Dendritic cell treated with granulocyte-macrophage colony-stimulating factor and Interleukin-4, amounts not matched to agents 40 ng/mL and 50 ng/mL, for 4 days (primary cell): ENCODE data around the gene NUDT22.
A peak's percentile ranks its signal among the peaks of the same experiment; 100 is the strongest.

Experiments used
- H3K27ac Mint-ChIP-seq: one replicate; pipeline ENCODE4 v1.8.0; 2022; ENCODE audit warnings: mild to moderate bottlenecking, mixed read lengths
- H3K27me3 Mint-ChIP-seq: one replicate; pipeline ENCODE4 v1.8.0; 2022; ENCODE audit warnings: mild to moderate bottlenecking, mixed read lengths
- H3K36me3 Mint-ChIP-seq: one replicate; pipeline ENCODE4 v1.8.0; 2022; ENCODE audit warnings: low read depth, mixed read lengths
- H3K4me1 Mint-ChIP-seq: one replicate; pipeline ENCODE4 v1.8.0; 2022; ENCODE audit warnings: low read depth, mixed read lengths
- H3K4me3 Mint-ChIP-seq: one replicate; pipeline ENCODE4 v1.8.0; 2022; ENCODE audit warnings: mild to moderate bottlenecking, moderate library complexity, mixed read lengths
- H3K9me3 Mint-ChIP-seq: one replicate; pipeline ENCODE4 v1.8.0; 2022; ENCODE audit warnings: mixed read lengths
- intact Hi-C: fragments of 100-400 bp; cut with micrococcal nuclease; formaldehyde crosslinking; loops from one replicate; pipeline ENCODE4 v1.15.0; 2022

Gene NUDT22

GRCh38 chr11:64247729-64248531 lies 21.9 kb downstream of the NUDT22 start:
- H3K9me3 Mint-ChIP-seq: no peaks in the 10 kb centered on the region
- H3K4me1 Mint-ChIP-seq: peaks cover 76% of the 10 kb centered on the region
- peaks cover 9% of the 10 kb centered on the region for H3K27me3 Mint-ChIP-seq
- H3K27ac Mint-ChIP-seq: peak overlapping the region; percentile 92
- H3K36me3 Mint-ChIP-seq: peaks cover 51% of the 10 kb centered on the region
- intact Hi-C loops: loop anchor here (2.0 kb wide), 1 partner anchor 17 kb away; the partner anchor contains the start of gene DNAJC4
- peak overlapping the region; percentile 82 for H3K4me3 Mint-ChIP-seq

DNA sequence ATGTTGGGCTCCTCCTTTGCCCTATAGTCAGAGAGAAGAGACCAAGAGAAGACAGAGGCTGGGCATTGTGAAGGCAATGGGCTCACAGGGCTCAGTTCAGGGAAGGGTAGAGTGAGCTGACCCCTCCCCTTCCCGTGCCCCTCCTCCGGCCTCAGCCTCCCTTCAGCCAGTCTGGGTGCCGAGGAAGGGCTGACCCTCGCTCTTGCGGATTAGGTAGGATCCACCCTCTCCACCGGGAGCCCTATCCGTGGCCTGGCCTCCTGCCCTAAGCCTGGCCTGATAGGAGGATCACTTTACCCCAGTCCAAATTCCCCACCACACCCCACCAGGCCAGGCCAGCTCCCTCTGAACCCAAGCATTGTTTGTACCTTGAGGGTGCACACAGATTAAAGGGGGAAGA lies 22.5 kb downstream of the NUDT22 start:
- H3K27me3 Mint-ChIP-seq: peaks cover 9% of the 10 kb centered on the region
- intact Hi-C loops: no loop called here
- peaks cover 76% of the 10 kb centered on the region for H3K4me1 Mint-ChIP-seq
- H3K36me3 Mint-ChIP-seq: peaks cover 47% of the 10 kb centered on the region
- no peaks in the 10 kb centered on the region for H3K9me3 Mint-ChIP-seq
- no peak overlapping the region for H3K4me3 Mint-ChIP-seq
- H3K27ac Mint-ChIP-seq: peak overlapping the region; percentile 7

DNA sequence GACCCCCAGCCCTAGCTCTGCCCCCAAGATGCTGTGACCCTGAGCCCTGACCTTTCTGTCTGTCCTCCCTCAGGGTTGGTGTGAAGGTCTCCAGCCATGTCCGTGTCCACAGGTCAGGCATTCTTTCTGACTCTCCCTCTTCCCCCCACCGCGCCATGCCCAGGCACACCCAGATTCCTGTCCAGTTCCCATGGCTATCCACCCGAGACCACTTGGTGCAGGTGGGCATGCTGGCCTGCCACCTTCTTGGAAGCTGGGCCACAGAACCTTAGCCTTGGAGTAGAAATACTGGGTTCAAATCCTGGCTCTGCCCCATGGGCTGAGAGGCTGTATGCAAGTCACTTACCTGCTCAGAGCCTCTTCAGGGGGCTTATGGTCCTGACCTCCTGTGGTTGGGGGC lies 23.0 kb downstream of the NUDT22 start:
- H3K4me3 Mint-ChIP-seq: no peak overlapping the region
- no peaks in the 10 kb centered on the region for H3K9me3 Mint-ChIP-seq
- H3K36me3 Mint-ChIP-seq: peaks cover 47% of the 10 kb centered on the region
- H3K4me1 Mint-ChIP-seq: peaks cover 76% of the 10 kb centered on the region
- peaks cover 9% of the 10 kb centered on the region for H3K27me3 Mint-ChIP-seq
- intact Hi-C loops: no loop called here
- peak overlapping the region; percentile 7 for H3K27ac Mint-ChIP-seq

DNA sequence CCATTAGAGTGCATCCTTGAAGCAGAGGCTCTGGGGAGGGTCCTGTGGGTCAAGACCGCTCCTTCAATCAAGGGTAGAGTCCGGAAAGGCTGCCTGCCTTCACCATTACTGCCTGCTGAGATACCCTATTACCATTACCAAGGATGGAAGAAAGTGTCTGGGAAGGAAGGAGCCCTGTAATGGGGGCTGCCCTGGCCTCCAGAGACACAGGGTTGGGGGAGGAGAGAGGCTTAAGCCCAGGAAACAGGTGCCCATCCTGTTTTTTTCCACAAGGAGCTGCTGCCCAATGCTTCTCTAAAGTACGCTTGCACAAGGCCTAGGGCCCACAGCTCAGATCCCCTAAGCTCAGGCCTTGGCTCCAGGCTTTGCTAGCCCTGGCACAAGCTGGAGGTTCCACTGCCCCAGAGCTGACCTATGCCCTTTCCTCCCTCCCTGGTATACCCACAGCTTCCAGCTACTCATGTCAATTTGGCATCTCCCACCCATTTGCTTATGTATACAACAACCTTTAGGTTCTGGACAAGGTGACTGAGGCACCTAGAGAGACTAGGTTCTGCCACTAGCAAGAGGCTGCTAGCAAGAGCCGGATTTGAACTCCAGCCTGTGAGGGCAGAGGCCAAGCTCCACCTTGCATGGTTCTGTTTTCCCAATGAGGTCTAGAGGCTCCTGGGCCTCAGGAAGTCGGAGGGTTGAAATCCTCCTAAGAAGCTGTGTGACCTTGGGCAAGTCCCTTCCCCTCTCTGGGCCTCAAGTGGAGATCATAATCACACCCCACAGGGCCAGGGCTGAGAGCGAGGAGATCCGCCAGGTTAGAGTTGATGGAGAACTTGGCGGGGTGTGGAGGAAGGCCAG lies 23.7 kb downstream of the NUDT22 start:
- H3K36me3 Mint-ChIP-seq: peaks cover 47% of the 10 kb centered on the region
- H3K27ac Mint-ChIP-seq: no peak overlapping the region
- H3K4me1 Mint-ChIP-seq: peaks cover 78% of the 10 kb centered on the region

GRCh38 chr11:64250415-64251015 lies 24.4 kb downstream of the NUDT22 start:
- peak overlapping the region; percentile 73 for H3K4me3 Mint-ChIP-seq
- intact Hi-C loops: loop anchor here (5.0 kb wide), 1 partner anchor 52 kb away; the partner anchor contains the start of gene CATSPERZ

More for the DNA sequence above, 23.7 kb downstream of the NUDT22 start:
- Mint-ChIP-seq H3K4me3 (no peak overlapping the region), H3K27me3 (peaks cover 9% of the 10 kb centered on the region), H3K9me3 (no peaks in the 10 kb centered on the region)
- intact Hi-C loops: loop anchor here (5.0 kb wide), 1 partner anchor 53 kb away; the partner anchor contains the start of gene CATSPERZ

DNA sequence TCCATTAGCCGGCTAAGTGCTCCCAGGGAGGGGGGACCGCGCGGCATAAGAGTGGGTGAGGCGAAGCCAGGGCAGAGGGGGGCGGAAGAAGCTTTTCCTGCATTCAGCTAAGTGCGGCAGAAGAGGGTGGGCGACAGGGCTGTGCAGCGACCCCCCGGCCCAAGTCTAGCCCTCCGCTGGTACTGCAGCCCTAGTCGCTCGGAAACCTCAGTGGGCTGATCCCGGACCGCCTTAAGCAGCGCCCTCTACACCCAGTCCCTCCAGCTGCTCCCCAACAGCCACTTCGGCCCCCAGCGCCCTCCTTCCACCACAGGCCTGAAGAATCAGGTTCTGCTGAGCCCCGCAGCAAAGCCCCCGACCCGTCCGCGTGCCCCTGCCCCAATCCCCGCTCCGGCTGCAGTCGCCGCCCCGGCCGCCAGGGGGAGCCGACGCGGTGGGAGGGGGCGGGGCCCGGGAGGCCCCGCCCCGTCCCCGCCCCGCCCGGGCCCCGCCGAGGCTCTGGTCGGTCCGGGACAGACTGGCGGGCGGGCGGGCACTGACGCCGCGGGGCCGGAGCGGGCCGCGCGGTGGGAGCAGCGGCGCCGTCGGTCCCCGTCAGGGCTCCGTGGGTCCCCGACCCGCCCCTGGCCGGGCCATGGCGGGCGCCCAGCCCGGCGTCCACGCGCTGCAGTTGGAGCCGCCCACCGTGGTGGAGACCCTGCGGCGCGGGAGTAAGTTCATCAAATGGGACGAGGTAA lies 25.1 kb downstream of the NUDT22 start, which contains the start of gene PLCB3:
Gene PLCB3, plus strand, starts transcription at position 515 of the 737 bp plus-strand sequence. Its CDS starts 120 bp downstream, at position 635.
- Mint-ChIP-seq H3K36me3 (peaks cover 48% of the 10 kb centered on the region), H3K9me3 (no peaks in the 10 kb centered on the region), H3K27me3 (peaks cover 9% of the 10 kb centered on the region), H3K27ac (peak within 1 kb of the TSS; percentile 88), H3K4me1 (peaks cover 64% of the 10 kb centered on the region), H3K4me3 (peak within 1 kb of the TSS; percentile 99)
- intact Hi-C loops: loop anchor here (5.0 kb wide), 1 partner anchor 51 kb away; the partner anchor contains the start of gene CATSPERZ

More at GRCh38 chr11:64250415-64251015, 24.4 kb downstream of the NUDT22 start:
- Mint-ChIP-seq H3K27ac (peak overlapping the region; percentile 88), H3K4me1 (peaks cover 71% of the 10 kb centered on the region), H3K9me3 (no peaks in the 10 kb centered on the region), H3K36me3 (peaks cover 48% of the 10 kb centered on the region), H3K27me3 (peaks cover 9% of the 10 kb centered on the region)

GRCh38 chr11:64251753-64252002 lies 25.6 kb downstream of the NUDT22 start:
- peak overlapping the region; percentile 99 for H3K4me3 Mint-ChIP-seq
- intact Hi-C loops: loop anchor here (2.0 to 5.0 kb wide), 2 partner anchors 17 to 51 kb away; partner anchors contain the start of gene CATSPERZ
- H3K36me3 Mint-ChIP-seq: peaks cover 51% of the 10 kb centered on the region
- no peaks in the 10 kb centered on the region for H3K9me3 Mint-ChIP-seq
- peaks cover 9% of the 10 kb centered on the region for H3K27me3 Mint-ChIP-seq
- H3K4me1 Mint-ChIP-seq: peaks cover 64% of the 10 kb centered on the region
- H3K27ac Mint-ChIP-seq: peak overlapping the region; percentile 88

- H3K27ac Mint-ChIP-seq: peak overlapping the region; percentile 88
- H3K36me3 Mint-ChIP-seq: peaks cover 52% of the 10 kb centered on the region
- H3K9me3 Mint-ChIP-seq: no peaks in the 10 kb centered on the region
- H3K4me1 Mint-ChIP-seq: peaks cover 59% of the 10 kb centered on the region
- intact Hi-C loops: loop anchor here (2.0 to 5.0 kb wide), 2 partner anchors 17 to 50 kb away; partner anchors contain the start of gene CATSPERZ
- peaks cover 9% of the 10 kb centered on the region for H3K27me3 Mint-ChIP-seq
- H3K4me3 Mint-ChIP-seq: peak overlapping the region; percentile 99
These were observed 26.2 kb downstream of the NUDT22 start for GRCh38 chr11:64252003-64252872.

DNA sequence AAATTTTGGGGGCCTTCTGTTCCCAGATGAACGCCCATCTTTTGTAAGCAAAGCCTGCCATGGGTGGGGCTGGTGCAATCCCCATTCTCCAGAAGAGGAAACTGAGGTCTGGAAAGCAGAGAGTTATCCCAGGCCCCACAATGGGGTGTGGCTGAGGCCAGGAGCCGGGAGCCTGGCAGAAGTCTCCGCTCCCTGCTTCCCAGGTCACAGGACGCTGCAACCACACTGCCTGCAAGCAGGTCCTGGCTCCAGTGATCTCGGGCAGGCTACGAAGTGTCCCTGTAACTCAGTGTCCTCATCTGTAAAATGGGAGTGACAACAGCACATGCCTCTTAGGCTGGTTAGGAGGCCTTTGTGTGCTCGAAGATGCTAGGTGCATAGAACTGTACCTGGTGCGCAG lies 27.0 kb downstream of the NUDT22 start:
- intact Hi-C loops: loop anchor here (2.0 to 5.0 kb wide), 2 partner anchors 16 to 49 kb away; partner anchors contain the start of gene CATSPERZ
- H3K4me3 Mint-ChIP-seq: peak overlapping the region; percentile 99
- no peaks in the 10 kb centered on the region for H3K9me3 Mint-ChIP-seq
- peak overlapping the region; percentile 88 for H3K27ac Mint-ChIP-seq
- peaks cover 9% of the 10 kb centered on the region for H3K27me3 Mint-ChIP-seq
- peaks cover 51% of the 10 kb centered on the region for H3K4me1 Mint-ChIP-seq
- peaks cover 59% of the 10 kb centered on the region for H3K36me3 Mint-ChIP-seq

DNA sequence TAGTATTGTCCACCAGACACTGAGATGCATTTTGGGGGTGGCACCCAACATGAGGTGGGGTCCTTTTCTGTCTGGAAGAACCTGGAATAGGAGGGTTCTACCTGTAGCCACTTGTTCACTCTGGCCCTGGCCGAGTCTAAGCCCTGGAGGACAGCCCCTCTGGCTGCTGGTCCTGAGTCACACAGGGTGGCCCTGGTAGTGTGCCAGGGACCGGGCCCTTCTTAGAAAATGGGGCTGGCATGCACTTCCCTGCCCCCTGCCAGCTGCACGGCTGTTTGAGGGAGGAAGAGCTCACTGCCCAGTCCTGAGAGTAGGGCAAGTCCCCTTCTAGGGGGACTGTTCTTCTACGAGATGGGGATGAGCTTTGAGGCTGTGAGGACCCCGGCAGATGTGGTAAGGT lies 27.4 kb downstream of the NUDT22 start:
- Mint-ChIP-seq H3K4me3 (peak overlapping the region; percentile 99), H3K36me3 (peaks cover 63% of the 10 kb centered on the region), H3K27me3 (peaks cover 9% of the 10 kb centered on the region), H3K4me1 (peaks cover 47% of the 10 kb centered on the region), H3K9me3 (no peaks in the 10 kb centered on the region), H3K27ac (peak overlapping the region; percentile 31)
- intact Hi-C loops: loop anchor here (2.0 to 5.0 kb wide), 2 partner anchors 15 to 49 kb away; partner anchors contain the start of gene CATSPERZ

GRCh38 chr11:64254326-64254725 lies 28.3 kb downstream of the NUDT22 start:
- intact Hi-C loops: loop anchor here (5.0 kb wide), 1 partner anchor 48 kb away; the partner anchor contains the start of gene CATSPERZ

More at GRCh38 chr11:64254326-64254725, 28.3 kb downstream of the NUDT22 start:
- peaks cover 9% of the 10 kb centered on the region for H3K27me3 Mint-ChIP-seq
- no peaks in the 10 kb centered on the region for H3K9me3 Mint-ChIP-seq
- H3K4me1 Mint-ChIP-seq: peaks cover 42% of the 10 kb centered on the region
- H3K36me3 Mint-ChIP-seq: peaks cover 72% of the 10 kb centered on the region
- H3K27ac Mint-ChIP-seq: peak overlapping the region; percentile 31
- no peak overlapping the region for H3K4me3 Mint-ChIP-seq
